C4-2B (cell line): ENCODE measurements around the gene BBX.

ENCODE experiments used
- H3K27ac ChIP-seq: fragments of 450-650 bp; 2 replicates; pipeline ENCODE4 v1.5.1; 2017
- CTCF ChIP-seq: fragments of 450-650 bp; conservative IDR thresholded peaks from 2 replicates; pipeline ENCODE4 v1.5.1; 2017; ENCODE audit warnings: mild to moderate bottlenecking
- ZFX ChIP-seq: fragments of 450-650 bp; IDR thresholded peaks from 2 replicates; pipeline ENCODE4 v1.6.1; 2017

BBX gene

GRCh38 chr3:107523539-107524325, 970 bp downstream of the BBX start:
- H3K27ac ChIP-seq: peak overlapping the region; percentile 67
- TF ChIP-seq ZFX (peak; percentile 45), CTCF (no peak)

- H3K27ac ChIP-seq: peak overlapping the region; percentile 67
- TF ChIP-seq CTCF (no peak), ZFX (no peak)
Observed at GRCh38 chr3:107524326-107524840, 1.6 kb downstream of the BBX start.

- peak overlapping the region; percentile 67 for H3K27ac ChIP-seq
- no peak for TF ChIP-seq ZFX
- TF ChIP-seq CTCF: no peak
Observed at GRCh38 chr3:107524841-107525643, 2.3 kb downstream of the BBX start.

- no peak for TF ChIP-seq ZFX
- TF ChIP-seq CTCF: no peak
- peak overlapping the region; percentile 67 for H3K27ac ChIP-seq
Observed at GRCh38 chr3:107525644-107526305, 3.0 kb downstream of the BBX start.

GRCh38 chr3:107531917-107532469, 9.2 kb downstream of the BBX start:
- TF ChIP-seq ZFX: no peak
- no peak for TF ChIP-seq CTCF
- no peak overlapping the region for H3K27ac ChIP-seq

GRCh38 chr3:107540857-107541256, 18.1 kb downstream of the BBX start:
- TF ChIP-seq ZFX: no peak
- TF ChIP-seq CTCF: no peak
- H3K27ac ChIP-seq: no peak overlapping the region
